GM23338 (cell line): ENCODE data around the gene SYT14. TPM values are rescaled to one million over a fixed set of nuclear protein-coding genes. Genes with fewer than 3 reads are reported as not detected.

ENCODE experiments used
- ATAC-seq: fragments of 200-7000 bp; cut with Tn5 transposase; 3 replicates; pipeline ENCODE4 v1.9.1; 2020
- DNase-seq: peaks from one replicate; pipeline ENCODE4 v3.0.0-alpha.2; 2015; ENCODE audit warnings: low spot score
- H2AFZ ChIP-seq: fragments of 200-600 bp; sonication (generic); 2 replicates; pipeline ENCODE4 v1.8.0; 2016; ENCODE audit warnings: antibody characterized with exemption, mild to moderate bottlenecking, moderate library complexity
- H3F3A ChIP-seq: fragments of 200-600 bp; sonication (generic); replicated peaks from 2 replicates; pipeline ENCODE4 v1.8.0; 2017; ENCODE audit warnings: antibody characterized with exemption, mixed run types, low read depth
- H3K27ac ChIP-seq: fragments of 200-600 bp; sonication (generic); 2 replicates; pipeline ENCODE4 v1.6.1; 2016; ENCODE audit warnings: low read depth
- H3K27me3 ChIP-seq: fragments of 200-600 bp; sonication (generic); 2 replicates; pipeline ENCODE4 v1.8.0; 2016; ENCODE audit warnings: mild to moderate bottlenecking, mixed run types, moderate library complexity; ENCODE audit not compliant: insufficient read depth
- H3K36me3 ChIP-seq: fragments of 200-600 bp; sonication (generic); 2 replicates; pipeline ENCODE4 v1.8.0; 2016; ENCODE audit warnings: mild to moderate bottlenecking; ENCODE audit not compliant: insufficient read depth
- H3K4me1 ChIP-seq: fragments of 200-600 bp; sonication (generic); 2 replicates; pipeline ENCODE4 v1.8.0; 2016; ENCODE audit warnings: mild to moderate bottlenecking, moderate library complexity; ENCODE audit not compliant: insufficient read depth
- H3K4me2 ChIP-seq: fragments of 200-600 bp; sonication (generic); 2 replicates; pipeline ENCODE4 v1.7.1; 2017; ENCODE audit warnings: mixed run types
- H3K4me3 ChIP-seq: fragments of 200-600 bp; sonication (generic); 2 replicates; pipeline ENCODE4 v1.6.1; 2016; ENCODE audit warnings: mixed run types
- H3K79me2 ChIP-seq: fragments of 200-600 bp; sonication (generic); replicated peaks from 2 replicates; pipeline ENCODE4 v1.8.0; 2017; ENCODE audit warnings: mild to moderate bottlenecking; ENCODE audit not compliant: insufficient read depth
- H3K9me2 ChIP-seq: fragments of 200-600 bp; sonication (generic); 2 replicates; pipeline ENCODE4 v1.8.0; 2017; ENCODE audit not compliant: insufficient read depth
- H4K20me1 ChIP-seq: fragments of 200-600 bp; sonication (generic); replicated peaks from 2 replicates; pipeline ENCODE4 v1.8.0; 2017; ENCODE audit warnings: mild to moderate bottlenecking; ENCODE audit not compliant: insufficient read depth
- H3K27ac Mint-ChIP-seq: 2 replicates; pipeline ENCODE4 v1.8.0; 2020; ENCODE audit warnings: inconsistent platforms, mild to moderate bottlenecking, moderate library complexity, mixed read lengths
- H3K27me3 Mint-ChIP-seq: 3 replicates; pipeline ENCODE4 v1.8.0; 2022; ENCODE audit warnings: low read depth, mild to moderate bottlenecking, moderate library complexity, mixed read lengths, inconsistent platforms; ENCODE audit not compliant: insufficient read depth, poor library complexity
- H3K36me3 Mint-ChIP-seq: 3 replicates; pipeline ENCODE4 v1.8.0; 2021; ENCODE audit warnings: low read depth, mild to moderate bottlenecking, inconsistent platforms, moderate library complexity, mixed read lengths
- H3K4me1 Mint-ChIP-seq: 3 replicates; pipeline ENCODE4 v1.8.0; 2020; ENCODE audit warnings: mild to moderate bottlenecking, inconsistent platforms, mixed read lengths
- H3K4me3 Mint-ChIP-seq: 3 replicates; pipeline ENCODE4 v1.8.0; 2021; ENCODE audit warnings: moderate library complexity, mild to moderate bottlenecking, inconsistent platforms, mixed read lengths
- H3K9me3 Mint-ChIP-seq: 3 replicates; pipeline ENCODE4 v1.8.0; 2020; ENCODE audit warnings: moderate library complexity, mild to moderate bottlenecking, inconsistent platforms, mixed read lengths
- CREB1 ChIP-seq: fragments of 250-450 bp; sonication (Bioruptor Pico); IDR thresholded peaks from 2 replicates; pipeline ENCODE4 v1.5.0; 2020; ENCODE audit warnings: low read depth, mild to moderate bottlenecking, moderate library complexity
- CTCF ChIP-seq, 2 experiments: fragments of 200-600 bp in 1 of 2; sonication (generic) in 1 of 2; conservative IDR thresholded peaks; 2 replicates each; pipeline versions ENCODE4 v1.5.1 to v1.6.1; 2016 to 2017; ENCODE audit warnings: antibody characterized with exemption in 2 of 2, low read depth in 2 of 2, mild to moderate bottlenecking in 2 of 2, moderate library complexity in 1 of 2
- ETS1 ChIP-seq: IDR thresholded peaks from 2 replicates; pipeline ENCODE4 v1.6.1; 2016; ENCODE audit warnings: antibody characterized with exemption
- EZH2 ChIP-seq: fragments of 200-600 bp; sonication (generic); IDR thresholded peaks from one replicate; pipeline ENCODE4 v1.8.0; 2017; ENCODE audit warnings: antibody characterized with exemption, mild to moderate bottlenecking, low read depth; ENCODE audit not compliant: unreplicated experiment
- EZH2phosphoT487 ChIP-seq: fragments of 200-600 bp; sonication (generic); IDR thresholded peaks from one replicate; pipeline ENCODE4 v1.8.1; 2018; ENCODE audit warnings: antibody characterized with exemption; ENCODE audit not compliant: unreplicated experiment
- JUNB ChIP-seq: IDR thresholded peaks from one replicate; pipeline ENCODE4 v1.6.1; 2016; ENCODE audit warnings: antibody characterized with exemption; ENCODE audit not compliant: unreplicated experiment
- NANOG ChIP-seq: IDR thresholded peaks from 2 replicates; pipeline ENCODE4 v1.6.1; 2016; ENCODE audit warnings: antibody characterized with exemption, borderline replicate concordance
- POLR2AphosphoS5 ChIP-seq: IDR thresholded peaks from 2 replicates; pipeline ENCODE4 v1.6.1; 2016; ENCODE audit warnings: antibody characterized with exemption, low read depth
- REST ChIP-seq: IDR thresholded peaks from one replicate; pipeline ENCODE4 v1.6.1; 2018; ENCODE audit warnings: antibody characterized with exemption; ENCODE audit not compliant: unreplicated experiment
- STAT1 ChIP-seq: IDR thresholded peaks from one replicate; pipeline ENCODE4 v1.6.1; 2016; ENCODE audit warnings: antibody characterized with exemption; ENCODE audit not compliant: unreplicated experiment
- ZNF114 ChIP-seq: fragments of 250-450 bp; sonication (Bioruptor Pico); IDR thresholded peaks from 2 replicates; pipeline ENCODE4 v1.5.0; 2020; ENCODE audit warnings: mild to moderate bottlenecking, moderate library complexity
- ZNF331 ChIP-seq: fragments of 250-450 bp; sonication (Bioruptor Pico); IDR thresholded peaks from 2 replicates; pipeline ENCODE4 v1.5.0; 2020; ENCODE audit warnings: low read depth, mild to moderate bottlenecking, moderate library complexity
- ZNF462 ChIP-seq: fragments of 250-450 bp; sonication (Bioruptor Pico); IDR thresholded peaks from 2 replicates; pipeline ENCODE4 v1.5.0; 2020; ENCODE audit warnings: mild to moderate bottlenecking, moderate library complexity
- polyA plus RNA-seq: library from polyadenylated mRNA; unstranded; fragments of >200 nt; fragmentation: Nextera tagmentation; extraction: Ambion mirVana; gene quantifications from 2 replicates; pipeline ENCODE4 v1.2.1, GENCODE V29; 2016
- total RNA-seq: library from RNA; depleted of rRNA; stranded (reverse); fragments of >200 nt; shearing (Covaris generic); gene quantifications from 2 replicates; pipeline ENCODE4 v1.2.3, GENCODE V29; 2014

SYT14 gene
- total and polyA plus RNA-seq, 2 experiments from 2014 or later, result 5.2 to 22.4 TPM

GRCh38 chr1:210081494-210081893 lies 143.5 kb downstream of the SYT14 start:
- Histone ChIP-seq H3K27me3 (no peaks in the 10 kb centered on the region), H3F3A (no peaks in the 10 kb centered on the region), H3K9me2 (no peaks in the 10 kb centered on the region), H3K4me1 (no peaks in the 10 kb centered on the region), H3K27ac (no peak overlapping the region), H3K79me2 (no peaks in the 10 kb centered on the region), H3K36me3 (no peaks in the 10 kb centered on the region), H3K4me2 (no peak overlapping the region), H3K4me3 (no peak overlapping the region), H2AFZ (no peak overlapping the region), H4K20me1 (no peaks in the 10 kb centered on the region)
- H3K9me3 Mint-ChIP-seq, result no peaks in the 10 kb centered on the region
- H3K4me1 Mint-ChIP-seq, result no peaks in the 10 kb centered on the region
- no peak overlapping the region for H3K4me3 Mint-ChIP-seq
- peaks cover 4% of the 10 kb centered on the region for H3K27me3 Mint-ChIP-seq
- peaks cover 8% of the 10 kb centered on the region for H3K36me3 Mint-ChIP-seq
- ATAC-seq (no peak), DNase-seq (no peak)
- TF ChIP-seq CREB1 (CRISPR knock-in tag) (no peak), CTCF (conservative IDR thresholded peaks at IDR 0.05; ENCODE audit: low read depth in 2 of 2) (no peak), ETS1 (no peak), REST (no peak), POLR2AphosphoS5 (no peak), ZNF114 (CRISPR knock-in tag) (no peak), STAT1 (no peak), EZH2phosphoT487 (no peak), ZNF462 (CRISPR knock-in tag) (no peak), JUNB (no peak), NANOG (no peak), ZNF331 (no peak), EZH2 (no peak)
- no peak overlapping the region for H3K27ac Mint-ChIP-seq
